Ascending aorta (tissue), 2 donors: Measurements from ENCODE around the gene STK11IP. TPM values are rescaled to one million over a fixed set of nuclear protein-coding genes. Genes with fewer than 3 reads are reported as not detected.

Experiments used
- DNase-seq, 2 donors: peaks; one replicate each; pipeline ENCODE4 v3.0.0-alpha.2; 2019; ENCODE audit warnings: low spot score in 2 of 2
- H3K27ac ChIP-seq, 2 donors: fragments of 200-600 bp; sonication (generic); one replicate each; pipeline ENCODE4 v1.5.1; 2016 to 2017; ENCODE audit warnings: mild to moderate bottlenecking in 1 of 2
- H3K27me3 ChIP-seq: fragments of 200-600 bp; sonication (generic); one replicate; pipeline ENCODE4 v1.5.1; 2017
- H3K36me3 ChIP-seq, 2 donors: fragments of 200-600 bp; sonication (generic); one replicate each; pipeline ENCODE4 v1.5.1; 2016
- H3K4me1 ChIP-seq, 2 donors: fragments of 200-600 bp; sonication (generic); one replicate each; pipeline ENCODE4 v1.5.1; 2016 to 2017; ENCODE audit warnings: mild to moderate bottlenecking in 1 of 2
- H3K4me3 ChIP-seq, 2 donors: fragments of 200-600 bp; sonication (generic); one replicate each; pipeline ENCODE4 v1.5.1; 2016 to 2017; ENCODE audit warnings: mild to moderate bottlenecking in 1 of 2
- H3K9me3 ChIP-seq, 2 donors: fragments of 200-600 bp; sonication (generic); one replicate each; pipeline ENCODE4 v1.5.1; 2016
- CTCF ChIP-seq, 3 experiments: fragments of 200-600 bp in 2 of 3; fragments of 450-650 bp in 1 of 3; sonication (generic) in 2 of 3; IDR thresholded peaks; one replicate each; pipeline ENCODE4 v1.5.1; 2016 to 2019; ENCODE audit warnings: antibody characterized with exemption in 3 of 3, mild to moderate bottlenecking in 1 of 3, moderate library complexity in 1 of 3
- intact Hi-C: fragments of 100-400 bp; cut with DNase I; formaldehyde crosslinking; loops from one replicate; pipeline ENCODE4 v1.15.1; 2023
- total RNA-seq: library from RNA; depleted of rRNA; stranded (reverse); fragments of >200 nt; gene quantifications from one replicate; pipeline ENCODE4 v1.1.0, GENCODE V29; 2016

The STK11IP gene
- total RNA-seq, 1 donor from 2014 or later = 138 TPM

DNA sequence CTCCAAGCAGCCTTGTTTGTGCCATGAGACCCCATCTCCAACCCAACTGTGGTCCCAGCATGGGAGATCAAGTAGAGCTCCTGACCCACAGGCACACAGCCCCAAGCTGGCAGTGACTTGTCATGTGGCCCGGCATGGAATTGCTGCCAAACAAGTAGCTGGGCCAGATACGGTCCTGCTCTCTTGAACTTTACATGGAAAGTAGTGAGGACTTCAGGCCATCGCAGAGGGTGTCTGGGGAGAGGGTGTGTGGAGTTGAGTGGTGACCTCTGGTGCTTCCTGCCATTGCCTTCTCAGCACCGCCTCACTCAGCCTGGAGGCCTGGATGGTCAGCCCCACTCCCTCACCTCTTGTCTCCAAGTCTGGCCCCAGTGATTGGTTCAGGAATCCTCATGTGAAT lies 18.9 kb downstream of the STK11IP start:
- no peaks in the 10 kb centered on the region for H3K27me3 ChIP-seq
- no peak overlapping the region for H3K27ac ChIP-seq
- no peak overlapping the region for H3K4me3 ChIP-seq
- peaks cover 36 to 37% of the 10 kb centered on the region in 2 donors for H3K36me3 ChIP-seq
- no peak for TF ChIP-seq CTCF (IDR thresholded peaks at IDR 0.05)
- DNase-seq = no peak
- H3K9me3 ChIP-seq = no peaks in the 10 kb centered on the region
- intact Hi-C loops = no loop called here
- no peaks in the 10 kb centered on the region for H3K4me1 ChIP-seq

DNA sequence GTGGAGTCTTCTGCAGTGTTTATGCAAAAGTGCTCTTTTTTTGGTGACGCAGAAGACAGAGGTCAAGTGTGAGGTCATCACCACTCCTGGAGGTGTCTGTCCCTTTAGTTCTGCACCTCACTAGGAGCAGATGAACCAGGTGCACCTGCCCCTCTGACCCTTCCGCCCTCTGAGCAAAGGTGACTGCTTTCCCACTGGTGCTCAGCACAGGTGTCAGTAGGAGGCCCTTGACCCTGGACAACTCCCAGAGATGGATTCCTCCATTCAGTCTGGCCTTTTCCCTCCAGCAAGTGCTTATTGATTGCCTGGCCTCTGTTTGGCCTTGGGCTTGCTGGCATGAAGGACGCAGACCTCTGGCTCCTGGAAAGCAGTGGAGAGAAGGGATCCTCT lies 21.1 kb downstream of the STK11IP start:
- Histone ChIP-seq H3K9me3 (no peaks in the 10 kb centered on the region), H3K27me3 (no peaks in the 10 kb centered on the region), H3K36me3 (peaks cover 26 to 27% of the 10 kb centered on the region in 2 donors), H3K4me1 (no peaks in the 10 kb centered on the region), H3K4me3 (no peak overlapping the region), H3K27ac (no peak overlapping the region)
- DNase-seq = no peak
- intact Hi-C loops = no loop called here
- TF ChIP-seq CTCF (IDR thresholded peaks at IDR 0.05) = no peak

DNA sequence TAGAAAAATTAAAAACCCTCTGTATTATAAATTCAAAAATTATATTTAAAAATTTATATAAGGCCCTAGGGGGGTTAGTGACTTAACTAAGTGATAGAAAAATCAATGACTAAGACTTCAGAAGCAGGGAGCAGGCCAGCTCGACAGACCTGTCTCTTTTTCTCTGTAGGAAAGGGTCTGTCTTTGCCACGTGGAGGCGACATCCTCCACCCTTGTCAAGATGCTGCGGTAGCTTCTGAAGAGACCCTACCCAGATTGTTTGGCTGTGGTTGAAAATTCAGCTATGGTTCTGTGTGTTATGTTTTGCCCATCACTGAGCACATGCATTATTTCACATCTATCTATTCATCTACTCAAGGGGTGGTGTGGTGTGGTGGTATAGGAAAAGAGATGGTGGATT lies 21.6 kb downstream of the STK11IP start:
- peaks cover 21 to 22% of the 10 kb centered on the region in 2 donors for H3K36me3 ChIP-seq
- H3K4me3 ChIP-seq = no peak overlapping the region
- H3K27ac ChIP-seq = no peak overlapping the region
- no peaks in the 10 kb centered on the region for H3K4me1 ChIP-seq
- no peaks in the 10 kb centered on the region for H3K27me3 ChIP-seq
- TF ChIP-seq CTCF (IDR thresholded peaks at IDR 0.05) = no peak
- H3K9me3 ChIP-seq = no peaks in the 10 kb centered on the region
- intact Hi-C loops = no loop called here
- DNase-seq = no peak

- TF ChIP-seq CTCF (IDR thresholded peaks at IDR 0.05) = no peak
- Histone ChIP-seq H3K9me3 (no peaks in the 10 kb centered on the region), H3K27ac (no peak overlapping the region), H3K27me3 (no peaks in the 10 kb centered on the region), H3K36me3 (peaks cover 9% of the 10 kb centered on the region in 2 donors), H3K4me3 (no peak overlapping the region), H3K4me1 (no peaks in the 10 kb centered on the region)
- DNase-seq = no peak
- intact Hi-C loops = no loop called here
These were observed 22.9 kb downstream of the STK11IP start for GRCh38 chr2:219620546-219620945.

DNA sequence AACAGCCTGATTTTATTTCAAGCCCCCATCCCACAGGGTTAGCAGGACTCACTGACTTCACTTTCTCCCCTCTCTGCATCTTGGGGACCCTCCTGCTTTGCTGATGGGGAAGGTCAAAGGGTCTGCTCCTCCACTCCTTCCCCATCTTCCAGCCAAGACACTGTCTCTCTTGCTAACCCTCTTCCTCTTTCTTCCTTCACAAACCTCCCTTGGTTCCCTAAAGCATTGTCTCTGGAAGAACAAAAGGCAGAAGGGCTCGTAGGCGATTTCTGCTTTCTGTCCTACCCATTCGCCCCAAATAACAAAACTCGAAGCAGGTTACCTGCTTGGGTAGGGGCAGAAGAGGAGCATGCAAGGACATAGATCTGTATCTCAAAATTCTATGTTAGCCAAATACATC lies 24.3 kb downstream of the STK11IP start:
- no peaks in the 10 kb centered on the region for H3K36me3 ChIP-seq
- H3K4me3 ChIP-seq = no peak overlapping the region
- no peak for TF ChIP-seq CTCF (IDR thresholded peaks at IDR 0.05)
- intact Hi-C loops = no loop called here
- H3K4me1 ChIP-seq = no peaks in the 10 kb centered on the region
- H3K27me3 ChIP-seq = no peaks in the 10 kb centered on the region
- H3K27ac ChIP-seq = no peak overlapping the region
- DNase-seq = no peak
- no peaks in the 10 kb centered on the region for H3K9me3 ChIP-seq

GRCh38 chr2:219622472-219622871 lies 24.8 kb downstream of the STK11IP start:
- no peak for DNase-seq
- Histone ChIP-seq H3K27ac (no peak overlapping the region), H3K27me3 (no peaks in the 10 kb centered on the region), H3K9me3 (no peaks in the 10 kb centered on the region), H3K4me3 (no peak overlapping the region), H3K36me3 (no peaks in the 10 kb centered on the region), H3K4me1 (no peaks in the 10 kb centered on the region)
- intact Hi-C loops = no loop called here
- TF ChIP-seq CTCF (IDR thresholded peaks at IDR 0.05) = no peak
